K562 (cell line): ENCODE data around the gene PITPNC1. TPM values are rescaled to one million over a fixed set of nuclear protein-coding genes. Genes with fewer than 3 reads are reported as not detected.

Experiments
- ATAC-seq: fragments of 200-7000 bp; cut with Tn5 transposase; 3 replicates; pipeline ENCODE4 v1.9.1; 2020; ENCODE audit warnings: moderate library complexity
- BruUV-seq: library from RNA; stranded (reverse); fragments of 400-500 nt; replicated peaks from 2 replicates; lab custom pipeline; 2021; lab: Mats Ljungman, UMichigan
- CTCF ChIA-PET: fragments of 300-600 bp; formaldehyde crosslinking; extraction: SDS; loops from one replicate; lab custom pipeline; 2021; ENCODE audit warnings: low intra/inter-chr PET ratio; lab: Yijun Ruan, JAX
- POLR2A ChIA-PET: fragments of 300-600, 350-650 bp; sonication (Branson Sonifier 250); formaldehyde crosslinking; extraction: SDS; loops from one replicate; lab custom pipeline; 2021; ENCODE audit warnings: antibody characterized with exemption, inconsistent platforms; lab: Yijun Ruan, JAX
- DNase-seq, 4 experiments: peaks; one replicate each; pipeline versions ENCODE4 v3.0.0 to v3.0.0-alpha.2; 2011 to 2018; ENCODE audit warnings: low spot score in 3 of 4, mixed read lengths in 3 of 4; ENCODE audit errors: extremely low read depth in 1 of 4
- FAIRE-seq: peaks from 2 replicates; lab custom pipeline; 2011; peaks lifted over from hg19 to GRCh38; lab: Jason Lieb, UNC
- H2AFZ ChIP-seq: 2 replicates; pipeline ENCODE4 v1.6.0; 2011; ENCODE audit warnings: low read depth, low read length, control low read depth, inconsistent platforms
- H3K27ac ChIP-seq: fragments of 200-600 bp; 3 replicates; pipeline ENCODE4 v1.8.0; 2011; ENCODE audit warnings: low read depth, mild to moderate bottlenecking, control low read depth, inconsistent platforms, low read length, moderate library complexity, mixed read lengths; ENCODE audit errors: extremely low read depth
- H3K27me3 ChIP-seq, 2 experiments: fragments of 300-600 bp in 1 of 2; 2 replicates in 1 of 2; 3 replicates in 1 of 2; pipeline versions ENCODE4 v1.6.0 to v1.8.0; 2011; ENCODE audit warnings: inconsistent platforms in 2 of 2, low read length in 2 of 2, mild to moderate bottlenecking in 1 of 2, mixed read lengths in 1 of 2, moderate library complexity in 1 of 2; ENCODE audit not compliant: control insufficient read depth in 2 of 2, insufficient read depth in 2 of 2
- H3K36me3 ChIP-seq: fragments of 300-600 bp; 3 replicates; pipeline ENCODE4 v1.8.0; 2011; ENCODE audit warnings: mild to moderate bottlenecking, low read length, inconsistent platforms; ENCODE audit not compliant: control insufficient read depth, insufficient read depth
- H3K4me1 ChIP-seq, 2 experiments: fragments of 200-600 bp in 1 of 2; replicated peaks in 1 of 2; 2 replicates in 1 of 2; 3 replicates in 1 of 2; pipeline versions ENCODE4 v1.5.1 to v1.8.0; 2011; ENCODE audit warnings: inconsistent platforms in 2 of 2, low read length in 2 of 2, mild to moderate bottlenecking in 1 of 2, mixed read lengths in 1 of 2, moderate library complexity in 1 of 2; ENCODE audit not compliant: control insufficient read depth in 2 of 2, insufficient read depth in 2 of 2
- H3K4me2 ChIP-seq: 2 replicates; pipeline ENCODE4 v1.6.1; 2011; ENCODE audit warnings: low read length, control low read depth, inconsistent platforms, mixed read lengths; ENCODE audit not compliant: insufficient read depth
- H3K4me3 ChIP-seq: fragments of 200-600 bp; sonication (generic), shearing (Covaris generic); 2 replicates; pipeline ENCODE4 v1.5.1; 2016; ENCODE audit warnings: control low read depth, inconsistent platforms
- H3K79me2 ChIP-seq: fragments of 200-600 bp; 3 replicates; pipeline ENCODE4 v1.8.0; 2011; ENCODE audit warnings: low read length, inconsistent platforms; ENCODE audit not compliant: control insufficient read depth, insufficient read depth
- H3K9ac ChIP-seq, 2 experiments: 2 replicates each; pipeline versions ENCODE4 v1.6.0 to v1.6.1; 2011; ENCODE audit warnings: low read depth in 2 of 2, low read length in 2 of 2, control low read depth in 1 of 2, inconsistent platforms in 1 of 2, mild to moderate bottlenecking in 1 of 2, mixed read lengths in 1 of 2; ENCODE audit not compliant: insufficient read depth in 1 of 2
- H3K9me1 ChIP-seq: one replicate; pipeline ENCODE4 v1.6.0; 2011; ENCODE audit warnings: inconsistent platforms, mild to moderate bottlenecking, low read length, moderate library complexity; ENCODE audit not compliant: control insufficient read depth, insufficient read depth
- H3K9me3 ChIP-seq: replicated peaks from 2 replicates; pipeline ENCODE4 v1.5.1; 2011; ENCODE audit warnings: low read depth, low read length, inconsistent platforms; ENCODE audit not compliant: control insufficient read depth, insufficient read depth
- H4K20me1 ChIP-seq: replicated peaks from 2 replicates; pipeline ENCODE4 v1.6.1; 2011; ENCODE audit warnings: low read length, inconsistent platforms, mixed read lengths; ENCODE audit not compliant: control insufficient read depth, insufficient read depth
- CREB5 ChIP-seq: fragments of 250-450 bp; sonication (Bioruptor Pico); IDR thresholded peaks from 2 replicates; pipeline ENCODE4 v1.5.0; 2020; ENCODE audit warnings: mild to moderate bottlenecking
- WGBS: fragments of 100-300 bp; shearing (Covaris generic); methylation state at CpG from one replicate; pipeline ENCODE4 v1.1.6; 2016; ENCODE audit warnings: low coverage, mixed read lengths; ENCODE audit not compliant: insufficient coverage; ENCODE audit errors: missing lambda C conversion rate; 5-methylcytosine and 5-hydroxymethylcytosine counted together
- in situ Hi-C: fragments of 300-500 bp; cut with MboI; formaldehyde crosslinking; loops from 4 replicates; pipeline ENCODE4 v1.15.0; 2018; ENCODE audit warnings: inconsistent platforms, mixed read lengths
- intact Hi-C: fragments of 100-400 bp; cut with micrococcal nuclease; formaldehyde crosslinking; loops from 2 replicates; pipeline ENCODE4 v1.14.2; 2022
- polyA plus RNA-seq, 8 experiments: library from polyadenylated mRNA; depleted of rRNA in 4 of 8; stranded (reverse) in 5 of 8; unstranded in 3 of 8; fragments of >200 nt; fragmentation: Nextera tagmentation in 2 of 8; fragmentation: Illumina TruSeq in 1 of 8; extraction: Ambion mirVana in 2 of 8; extraction: Trizol in 1 of 8; gene quantifications; 2 replicates each; pipeline versions ENCODE4 v1.2.1 to v1.2.3, GENCODE V29; 2011 to 2014; ENCODE audit warnings: inconsistent platforms in 1 of 8, missing spikeins in 1 of 8
- total RNA-seq, 7 experiments: library from RNA; depleted of rRNA in 6 of 7; stranded (reverse); fragments of >200 nt in 6 of 7; fragmentation: Illumina TruSeq in 2 of 7; extraction: Trizol in 2 of 7; gene quantifications; 2 replicates each; pipeline versions ENCODE4 v1.2.1 to v1.2.3, GENCODE V29; 2011 to 2021; ENCODE audit warnings: low replicate concordance in 1 of 7

PITPNC1 gene
- total and polyA plus RNA-seq, 9 of the 15 experiments (the other 6 are each of a cell fraction or from before 2014, with no cell fraction given), result 0.11 to 1.1 (median 0.65) TPM

GRCh38 chr17:67440277-67441051, 63.4 kb downstream of the PITPNC1 start:
- 1% methylated on average over 7 of the region's 7 CpGs for WGBS
- FAIRE-seq (no peak), ATAC-seq (no peak), DNase-seq (no peak)
- Histone ChIP-seq H3K4me1 (no peaks in the 10 kb centered on the region), H3K9me3 (no peaks in the 10 kb centered on the region), H3K27me3 (peaks cover 24 to 55% of the 10 kb centered on the region in 2 experiments), H3K9me1 (no peaks in the 10 kb centered on the region), H3K4me3 (no peak overlapping the region), H3K79me2 (no peaks in the 10 kb centered on the region), H3K9ac (no peak overlapping the region), H3K36me3 (no peaks in the 10 kb centered on the region), H2AFZ (no peak overlapping the region), H4K20me1 (no peaks in the 10 kb centered on the region), H3K4me2 (no peak overlapping the region), H3K27ac (no peak overlapping the region)
- BruUV-seq, result no TSS peak
- ChIA-PET CTCF (interaction anchor here (0.6 kb wide), 1 partner anchor 14 kb away, joined by 4 read pairs; no protein-coding TSS in a partner anchor), POLR2A (interaction anchor here (0.6 kb wide), 1 partner anchor 1020 kb away, joined by 3 read pairs; no protein-coding TSS in a partner anchor)
- intact Hi-C loops (no loop called here), in situ Hi-C loops (no loop called here)
- no peak for TF ChIP-seq CREB5
